Neural crest cell (in vitro differentiated cells): Measurements from ENCODE around the gene BRIP1. TPM values are rescaled to one million over a fixed set of nuclear protein-coding genes. Genes with fewer than 3 reads are reported as not detected.

Source experiments
- DNase-seq: peaks from one replicate; pipeline ENCODE4 v3.0.0; 2021; ENCODE audit warnings: low read depth, mixed read lengths, low spot score
- H3K27ac Mint-ChIP-seq: one replicate; pipeline ENCODE4 v1.8.0; 2021; ENCODE audit warnings: mild to moderate bottlenecking, mixed read lengths; ENCODE audit not compliant: unreplicated experiment
- H3K27me3 Mint-ChIP-seq: 2 replicates; pipeline ENCODE4 v1.8.0; 2021; ENCODE audit warnings: low read depth, mild to moderate bottlenecking, mixed read lengths
- H3K36me3 Mint-ChIP-seq: 2 replicates; pipeline ENCODE4 v1.8.0; 2021; ENCODE audit warnings: low read depth, mild to moderate bottlenecking, mixed read lengths
- H3K4me1 Mint-ChIP-seq: 2 replicates; pipeline ENCODE4 v1.8.0; 2021; ENCODE audit warnings: mixed read lengths
- H3K4me3 Mint-ChIP-seq: one replicate; pipeline ENCODE4 v1.8.0; 2021; ENCODE audit warnings: mild to moderate bottlenecking, mixed read lengths
- H3K9me3 Mint-ChIP-seq: 2 replicates; pipeline ENCODE4 v1.8.0; 2021; ENCODE audit warnings: mixed read lengths
- total RNA-seq: library from RNA; stranded (reverse); gene quantifications from 2 replicates; pipeline ENCODE4 v1.2.1, GENCODE V29; 2021
- TF ChIP-seq, protein P1 (sequence below): fragments of 200-600 bp; sonication (generic); conservative IDR thresholded peaks from 2 replicates; pipeline ENCODE4 v1.5.0; 2021; ENCODE audit warnings: antibody characterized with exemption, mild to moderate bottlenecking

BRIP1 gene
- total RNA-seq, 1 donor from 2014 or later, result 31.4 TPM

DNA sequence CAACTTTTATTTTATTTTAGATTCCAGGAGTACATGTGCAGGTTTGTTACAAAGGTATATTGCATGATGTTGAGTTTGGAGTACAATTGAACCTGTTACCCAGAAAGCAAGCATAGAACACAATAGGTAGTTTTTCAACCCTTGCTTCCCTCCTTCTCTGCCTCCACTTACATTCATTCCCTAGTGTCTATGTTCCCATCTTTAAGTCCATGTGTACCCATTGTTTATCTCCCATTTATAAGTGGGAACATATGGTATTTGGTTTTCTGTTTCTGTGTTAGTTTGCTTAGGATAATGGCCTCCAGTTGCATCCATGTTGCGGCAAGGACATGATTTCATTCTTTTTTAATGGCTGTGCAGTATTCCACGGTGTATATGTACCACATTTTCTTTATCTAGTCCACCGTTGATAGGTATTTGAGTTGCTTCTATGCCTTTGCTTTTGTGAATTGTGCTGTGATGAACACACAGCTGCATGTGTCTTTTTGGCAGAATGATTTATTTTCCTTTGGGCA, 158.3 kb downstream of the BRIP1 start:
- H3K27me3 Mint-ChIP-seq, result no peaks in the 10 kb centered on the region
- H3K36me3 Mint-ChIP-seq, result peaks cover 74% of the 10 kb centered on the region
- TF ChIP-seq, protein P1, sequence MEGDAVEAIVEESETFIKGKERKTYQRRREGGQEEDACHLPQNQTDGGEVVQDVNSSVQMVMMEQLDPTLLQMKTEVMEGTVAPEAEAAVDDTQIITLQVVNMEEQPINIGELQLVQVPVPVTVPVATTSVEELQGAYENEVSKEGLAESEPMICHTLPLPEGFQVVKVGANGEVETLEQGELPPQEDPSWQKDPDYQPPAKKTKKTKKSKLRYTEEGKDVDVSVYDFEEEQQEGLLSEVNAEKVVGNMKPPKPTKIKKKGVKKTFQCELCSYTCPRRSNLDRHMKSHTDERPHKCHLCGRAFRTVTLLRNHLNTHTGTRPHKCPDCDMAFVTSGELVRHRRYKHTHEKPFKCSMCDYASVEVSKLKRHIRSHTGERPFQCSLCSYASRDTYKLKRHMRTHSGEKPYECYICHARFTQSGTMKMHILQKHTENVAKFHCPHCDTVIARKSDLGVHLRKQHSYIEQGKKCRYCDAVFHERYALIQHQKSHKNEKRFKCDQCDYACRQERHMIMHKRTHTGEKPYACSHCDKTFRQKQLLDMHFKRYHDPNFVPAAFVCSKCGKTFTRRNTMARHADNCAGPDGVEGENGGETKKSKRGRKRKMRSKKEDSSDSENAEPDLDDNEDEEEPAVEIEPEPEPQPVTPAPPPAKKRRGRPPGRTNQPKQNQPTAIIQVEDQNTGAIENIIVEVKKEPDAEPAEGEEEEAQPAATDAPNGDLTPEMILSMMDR, result no peak
- no peak for DNase-seq
- H3K4me3 Mint-ChIP-seq, result no peak overlapping the region
- no peak overlapping the region for H3K27ac Mint-ChIP-seq
- H3K4me1 Mint-ChIP-seq, result no peaks in the 10 kb centered on the region
- H3K9me3 Mint-ChIP-seq, result peaks cover 24% of the 10 kb centered on the region

- Mint-ChIP-seq H3K36me3 (peaks cover 81% of the 10 kb centered on the region), H3K27ac (no peak overlapping the region), H3K9me3 (peaks cover 37% of the 10 kb centered on the region), H3K27me3 (no peaks in the 10 kb centered on the region), H3K4me1 (no peaks in the 10 kb centered on the region), H3K4me3 (no peak overlapping the region)
- TF ChIP-seq, protein P1, result no peak
- DNase-seq, result no peak
Measured at GRCh38 chr17:61702450-61702849, 160.9 kb downstream of the BRIP1 start.

GRCh38 chr17:61701978-61702377, 161.3 kb downstream of the BRIP1 start:
- H3K27ac Mint-ChIP-seq, result no peak overlapping the region
- TF ChIP-seq, protein P1, result no peak
- H3K27me3 Mint-ChIP-seq, result no peaks in the 10 kb centered on the region
- DNase-seq, result no peak
- H3K4me3 Mint-ChIP-seq, result no peak overlapping the region
- peaks cover 37% of the 10 kb centered on the region for H3K9me3 Mint-ChIP-seq
- peaks cover 81% of the 10 kb centered on the region for H3K36me3 Mint-ChIP-seq
- no peaks in the 10 kb centered on the region for H3K4me1 Mint-ChIP-seq

DNA sequence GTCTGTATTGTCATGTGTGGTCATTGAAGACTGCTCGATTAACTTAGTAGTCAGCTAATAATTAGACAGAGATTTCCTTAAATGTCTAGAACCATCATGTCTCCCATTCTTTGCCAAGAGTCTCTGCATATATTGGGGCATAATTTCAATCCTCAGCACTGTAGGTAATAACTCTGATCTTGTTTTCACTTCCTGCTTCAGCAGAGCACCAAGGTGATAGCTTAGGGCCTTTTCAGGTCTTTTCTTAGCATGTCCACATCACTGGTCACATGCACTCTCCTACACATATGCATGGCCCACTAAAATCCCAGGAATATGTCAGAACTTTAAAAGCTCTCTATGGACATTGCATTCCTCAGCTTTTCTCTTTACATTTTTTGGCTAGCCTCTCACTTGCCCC, 162.0 kb downstream of the BRIP1 start:
- TF ChIP-seq, protein P1, result no peak
- H3K4me1 Mint-ChIP-seq, result no peaks in the 10 kb centered on the region
- H3K36me3 Mint-ChIP-seq, result peaks cover 77% of the 10 kb centered on the region
- peaks cover 37% of the 10 kb centered on the region for H3K9me3 Mint-ChIP-seq
- no peak overlapping the region for H3K4me3 Mint-ChIP-seq
- DNase-seq, result no peak
- no peak overlapping the region for H3K27ac Mint-ChIP-seq
- no peaks in the 10 kb centered on the region for H3K27me3 Mint-ChIP-seq

GRCh38 chr17:61700252-61700651, 163.1 kb downstream of the BRIP1 start:
- Mint-ChIP-seq H3K27ac (no peak overlapping the region), H3K4me1 (no peaks in the 10 kb centered on the region), H3K27me3 (no peaks in the 10 kb centered on the region), H3K9me3 (peaks cover 41% of the 10 kb centered on the region), H3K36me3 (peaks cover 81% of the 10 kb centered on the region), H3K4me3 (no peak overlapping the region)
- DNase-seq, result no peak
- TF ChIP-seq, protein P1, result no peak

GRCh38 chr17:61699694-61700093, 163.6 kb downstream of the BRIP1 start:
- Mint-ChIP-seq H3K4me3 (no peak overlapping the region), H3K27me3 (no peaks in the 10 kb centered on the region), H3K27ac (no peak overlapping the region), H3K9me3 (peaks cover 41% of the 10 kb centered on the region), H3K4me1 (no peaks in the 10 kb centered on the region), H3K36me3 (peaks cover 80% of the 10 kb centered on the region)
- no peak for DNase-seq
- TF ChIP-seq, protein P1, result no peak
